Activated CD8-positive, alpha-beta T cell treated with anti-CD3 and anti-CD28 coated beads for 36 hours (primary cell): Measurements from ENCODE around the gene EIPR1. TPM values are rescaled to one million over a fixed set of nuclear protein-coding genes. Genes with fewer than 3 reads are reported as not detected.

Experiments
- ATAC-seq: fragments of 200-7000 bp; cut with Tn5 transposase; one replicate; pipeline ENCODE4 v1.10.0; 2021; ENCODE audit warnings: mild to moderate bottlenecking, moderate library complexity
- CTCF ChIA-PET: fragments of 350-600 bp; sonication (Branson Sonifier 250); formaldehyde crosslinking; loops from one replicate; lab custom pipeline; 2021; ENCODE audit warnings: antibody characterized with exemption; lab: Charles Lee
- POLR2A ChIA-PET: fragments of 350-600 bp; sonication (Branson Sonifier 250); formaldehyde crosslinking; loops from one replicate; lab custom pipeline; 2021; ENCODE audit warnings: antibody characterized with exemption; lab: Charles Lee
- DNase-seq: peaks from one replicate; pipeline ENCODE4 v3.0.0-alpha.2; 2020
- H3K27ac Mint-ChIP-seq: one replicate; pipeline ENCODE4 v1.8.0; 2021; ENCODE audit warnings: mild to moderate bottlenecking, mixed read lengths
- H3K27me3 Mint-ChIP-seq: one replicate; pipeline ENCODE4 v1.8.0; 2021; ENCODE audit warnings: mixed read lengths
- H3K36me3 Mint-ChIP-seq: one replicate; pipeline ENCODE4 v1.8.0; 2021; ENCODE audit warnings: low read depth, mixed read lengths
- H3K4me1 Mint-ChIP-seq: one replicate; pipeline ENCODE4 v1.8.0; 2021; ENCODE audit warnings: low read depth, mixed read lengths
- H3K4me3 Mint-ChIP-seq: one replicate; pipeline ENCODE4 v1.8.0; 2021; ENCODE audit warnings: mild to moderate bottlenecking, moderate library complexity, mixed read lengths
- H3K9me3 Mint-ChIP-seq: one replicate; pipeline ENCODE4 v1.8.0; 2021; ENCODE audit warnings: mixed read lengths
- CTCF ChIP-seq: fragments of 200-600 bp; IDR thresholded peaks from one replicate; pipeline ENCODE4 v1.8.0; 2022; ENCODE audit warnings: antibody characterized with exemption, mild to moderate bottlenecking
- intact Hi-C: fragments of 100-400 bp; cut with micrococcal nuclease; formaldehyde crosslinking; loops from one replicate; pipeline ENCODE4 v1.10.0; 2022
- total RNA-seq, 2 experiments: library from RNA; stranded (reverse); gene quantifications; one replicate each; pipeline ENCODE4 v1.2.3, GENCODE V29; 2021

EIPR1 gene
- total RNA-seq, 2 experiments from 2014 or later, result 38.4 to 39.1 TPM

- no peak for ATAC-seq
- no peaks in the 10 kb centered on the region for H3K9me3 Mint-ChIP-seq
- no peak overlapping the region for H3K27ac Mint-ChIP-seq
- TF ChIP-seq CTCF, result no peak
- DNase-seq, result no peak
- POLR2A ChIA-PET, result no interaction called here
- CTCF ChIA-PET, result no interaction called here
- H3K4me3 Mint-ChIP-seq, result no peak overlapping the region
- intact Hi-C loops, result no loop called here
- H3K36me3 Mint-ChIP-seq, result peaks cover 3% of the 10 kb centered on the region
- H3K4me1 Mint-ChIP-seq, result peaks cover 10% of the 10 kb centered on the region
- no peaks in the 10 kb centered on the region for H3K27me3 Mint-ChIP-seq
Observed at GRCh38 chr2:3311601-3312000, 66.0 kb downstream of the EIPR1 start.

GRCh38 chr2:3309496-3310355 lies 67.9 kb downstream of the EIPR1 start:
- no peaks in the 10 kb centered on the region for H3K9me3 Mint-ChIP-seq
- H3K27ac Mint-ChIP-seq, result no peak overlapping the region
- intact Hi-C loops, result no loop called here
- ChIA-PET CTCF (interaction anchor here (0.9 kb wide), 1 partner anchor 11 kb away, joined by 3 read pairs; no protein-coding TSS in a partner anchor), POLR2A (no interaction called here)
- no peaks in the 10 kb centered on the region for H3K27me3 Mint-ChIP-seq
- H3K36me3 Mint-ChIP-seq, result no peaks in the 10 kb centered on the region
- no peak for TF ChIP-seq CTCF
- H3K4me3 Mint-ChIP-seq, result no peak overlapping the region
- DNase-seq (no peak), ATAC-seq (no peak)
- H3K4me1 Mint-ChIP-seq, result peaks cover 7% of the 10 kb centered on the region

- no peak for TF ChIP-seq CTCF
- no peaks in the 10 kb centered on the region for H3K9me3 Mint-ChIP-seq
- no peak for DNase-seq
- CTCF ChIA-PET, result no interaction called here
- peaks cover 11% of the 10 kb centered on the region for H3K4me1 Mint-ChIP-seq
- no peak for ATAC-seq
- H3K27me3 Mint-ChIP-seq, result no peaks in the 10 kb centered on the region
- POLR2A ChIA-PET, result no interaction called here
- H3K36me3 Mint-ChIP-seq, result no peaks in the 10 kb centered on the region
- H3K4me3 Mint-ChIP-seq, result no peak overlapping the region
- H3K27ac Mint-ChIP-seq, result no peak overlapping the region
- intact Hi-C loops, result no loop called here
Observed at GRCh38 chr2:3307901-3308300, 69.7 kb downstream of the EIPR1 start.

- intact Hi-C loops, result no loop called here
- no peaks in the 10 kb centered on the region for H3K27me3 Mint-ChIP-seq
Observed at GRCh38 chr2:3307236-3307635, 70.4 kb downstream of the EIPR1 start.

More at GRCh38 chr2:3307236-3307635, 70.4 kb downstream of the EIPR1 start:
- TF ChIP-seq CTCF, result no peak
- ChIA-PET CTCF (interaction anchor here (1.1 kb wide), 1 partner anchor 128 kb away, joined by 4 read pairs; no protein-coding TSS in a partner anchor), POLR2A (no interaction called here)
- Mint-ChIP-seq H3K4me3 (no peak overlapping the region), H3K9me3 (no peaks in the 10 kb centered on the region), H3K27ac (no peak overlapping the region), H3K36me3 (peaks cover 2% of the 10 kb centered on the region), H3K4me1 (peaks cover 9% of the 10 kb centered on the region)
- DNase-seq (no peak), ATAC-seq (no peak)
